Measurements from ENCODE around the gene ZSWIM4. TPM values are rescaled to one million over a fixed set of nuclear protein-coding genes. Genes with fewer than 3 reads are reported as not detected.
A peak's percentile ranks its signal among the peaks of the same experiment; 100 is the strongest.

ZSWIM4 gene
- total and polyA plus RNA-seq, 2 of the 13 experiments (the other 11 are each of a cell fraction or from before 2014, with no cell fraction given), result 0.33 to 0.86 TPM

DNA sequence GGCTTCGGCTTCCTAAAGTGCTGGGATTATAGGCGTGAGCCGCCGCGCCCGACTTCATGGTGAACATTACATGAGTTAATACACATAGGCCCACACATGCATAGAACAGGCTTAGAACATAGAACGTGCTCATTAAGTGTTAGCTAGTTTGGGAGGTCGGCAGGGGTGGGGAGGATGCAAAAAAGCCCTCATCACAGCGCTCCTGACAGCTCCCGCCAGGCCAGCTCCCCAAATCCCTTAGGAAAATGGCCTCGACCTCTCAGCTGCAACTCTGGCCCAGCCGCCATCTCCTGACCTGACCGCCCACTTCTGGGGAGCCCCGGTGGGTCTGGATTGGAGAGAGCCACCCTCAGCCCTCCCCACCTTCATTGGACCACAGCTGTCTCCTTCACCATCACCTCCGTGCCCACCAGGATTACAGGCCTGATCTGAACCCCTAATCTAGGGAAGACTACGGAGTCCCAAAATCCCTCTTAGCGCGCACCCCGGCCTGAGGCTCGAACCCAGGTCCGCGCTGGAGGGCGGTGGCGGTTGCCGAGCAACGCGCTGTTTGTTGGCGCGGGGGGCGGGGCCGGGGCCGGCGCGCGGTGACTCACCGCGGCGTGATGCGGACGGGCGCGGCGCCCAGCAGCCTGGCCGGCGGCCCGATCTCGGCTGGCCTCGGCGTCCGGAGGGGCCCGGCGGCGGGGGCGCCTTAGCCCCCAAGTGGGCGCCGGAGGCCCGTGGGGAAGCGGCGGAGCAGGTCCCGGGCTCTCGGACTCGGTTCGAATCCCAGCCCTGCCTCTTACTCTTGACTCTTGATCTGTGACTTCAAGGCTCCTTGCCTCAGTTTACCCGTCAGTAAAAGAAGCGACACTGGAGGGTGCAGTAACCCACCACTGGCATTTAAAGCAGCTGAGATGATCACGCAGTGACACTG is 55.0 kb downstream of the ZSWIM4 start:
- CTCF ChIA-PET (ENCODE audit: low intra/inter-chr PET ratio, low total read pairs), result no interaction called here
- Histone ChIP-seq H3K4me2 (ENCODE audit: low read depth, low read length) (peak overlapping the region; percentile 100), H2AFZ (ENCODE audit: low read length) (no peak overlapping the region), H3K4me1 (ENCODE audit: insufficient read depth, low read length) (peaks cover 79% of the 10 kb centered on the region), H3K36me3 (replicated peaks in 1 of 2; ENCODE audit: control insufficient read depth in 1 of 2, insufficient read depth in 2 of 2, low read length in 2 of 2) (no peaks in the 10 kb centered on the region), H3K9ac (ENCODE audit: insufficient read depth, low read depth, low read length) (peak overlapping the region; percentile 100), H3K4me3 (replicated peaks in 1 of 3; ENCODE audit: insufficient read depth in 1 of 3, low read depth in 2 of 3, low read length in 3 of 3) (peak overlapping the region; percentile 51 to 75 (median 55); a peak in 5 of 6 replicates), H4K20me1 (ENCODE audit: insufficient read depth, low read length) (no peaks in the 10 kb centered on the region), H3K79me2 (ENCODE audit: insufficient read depth, low read length) (no peaks in the 10 kb centered on the region), H3K27ac (ENCODE audit: extremely low read length, insufficient read depth, low read length) (peak overlapping the region; percentile 96), H3K27me3 (ENCODE audit: control insufficient read depth in 1 of 2, insufficient read depth in 2 of 2, low read length in 2 of 2) (no peaks in the 10 kb centered on the region; a peak in 1 of 5 replicates), H3K9me3 (ENCODE audit: low read length) (no peaks in the 10 kb centered on the region)
- POLR2A ChIA-PET, result interaction anchor here (0.6 to 3.3 kb wide), 7 partner anchors 9 to 824 kb away, joined by 3 to 30 read pairs (median 4); partner anchors contain the start of genes C19orf53, MRI1 and ZSWIM4
- intact Hi-C loops (cut with micrococcal nuclease; ENCODE audit: unreplicated experiment) (loop anchor here (5.0 kb wide), 1 partner anchor 698 kb away; the partner anchor contains the start of genes IER2 and STX10), in situ Hi-C loops (cut with HindIII; ENCODE audit: extremely low pct_ligation_motif_present, low pct_unique_long_range_greater_than_20kb) (no loop called here)
- DNase-seq (ENCODE audit: low spot score) (peak; percentile 53), ATAC-seq (peak; percentile 42), FAIRE-seq (no peak)
- BruUV-seq (replicated peaks), result TSS peak; percentile 78
- WGBS (ENCODE audit: low lambda C conversion rate), result 45% methylated on average over 26 of the region's 66 CpGs
- TF ChIP-seq ZNF20 (CRISPR knock-in tag; IDR thresholded peaks at IDR 0.05) (no peak), MXI1 (IDR thresholded peaks at IDR 0.05; ENCODE audit: borderline replicate concordance, low read depth, low read length) (peak; percentile 52; the same call in 1 of the 3 replicates), HNF4G (IDR thresholded peaks at IDR 0.05; ENCODE audit: borderline replicate concordance, low read depth, low read length) (no peak), HNF4G (CRISPR knock-in tag; IDR thresholded peaks at IDR 0.05; ENCODE audit: borderline replicate concordance, low read depth) (no peak), SMARCC2 (IDR thresholded peaks at IDR 0.05) (no peak), JUND (CRISPR knock-in tag; IDR thresholded peaks at IDR 0.05) (peak; percentile 76; the same call in 1 of the 2 replicates), SRY (CRISPR knock-in tag; IDR thresholded peaks at IDR 0.05) (0 out of 2 replicates have a peak, but pooled peaks have one; percentile 12), TBX3 (IDR thresholded peaks at IDR 0.05; ENCODE audit: borderline replicate concordance) (no peak), KLF6 (CRISPR knock-in tag; IDR thresholded peaks at IDR 0.05) (no peak), TCF7 (IDR thresholded peaks at IDR 0.05; ENCODE audit: low read depth) (no peak), ZSCAN9 (CRISPR knock-in tag; IDR thresholded peaks at IDR 0.05; ENCODE audit: borderline replicate concordance) (no peak)
- TF ChIP-seq, protein P1, sequence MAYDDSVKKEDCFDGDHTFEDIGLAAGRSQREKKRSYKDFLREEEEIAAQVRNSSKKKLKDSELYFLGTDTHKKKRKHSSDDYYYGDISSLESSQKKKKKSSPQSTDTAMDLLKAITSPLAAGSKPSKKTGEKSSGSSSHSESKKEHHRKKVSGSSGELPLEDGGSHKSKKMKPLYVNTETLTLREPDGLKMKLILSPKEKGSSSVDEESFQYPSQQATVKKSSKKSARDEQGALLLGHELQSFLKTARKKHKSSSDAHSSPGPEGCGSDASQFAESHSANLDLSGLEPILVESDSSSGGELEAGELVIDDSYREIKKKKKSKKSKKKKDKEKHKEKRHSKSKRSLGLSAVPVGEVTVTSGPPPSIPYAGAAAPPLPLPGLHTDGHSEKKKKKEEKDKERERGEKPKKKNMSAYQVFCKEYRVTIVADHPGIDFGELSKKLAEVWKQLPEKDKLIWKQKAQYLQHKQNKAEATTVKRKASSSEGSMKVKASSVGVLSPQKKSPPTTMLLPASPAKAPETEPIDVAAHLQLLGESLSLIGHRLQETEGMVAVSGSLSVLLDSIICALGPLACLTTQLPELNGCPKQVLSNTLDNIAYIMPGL (CRISPR knock-in tag; IDR thresholded peaks at IDR 0.05; ENCODE audit: borderline replicate concordance in 1 of 2, low read depth in 1 of 2), result no peak
- TF ChIP-seq, protein P2, sequence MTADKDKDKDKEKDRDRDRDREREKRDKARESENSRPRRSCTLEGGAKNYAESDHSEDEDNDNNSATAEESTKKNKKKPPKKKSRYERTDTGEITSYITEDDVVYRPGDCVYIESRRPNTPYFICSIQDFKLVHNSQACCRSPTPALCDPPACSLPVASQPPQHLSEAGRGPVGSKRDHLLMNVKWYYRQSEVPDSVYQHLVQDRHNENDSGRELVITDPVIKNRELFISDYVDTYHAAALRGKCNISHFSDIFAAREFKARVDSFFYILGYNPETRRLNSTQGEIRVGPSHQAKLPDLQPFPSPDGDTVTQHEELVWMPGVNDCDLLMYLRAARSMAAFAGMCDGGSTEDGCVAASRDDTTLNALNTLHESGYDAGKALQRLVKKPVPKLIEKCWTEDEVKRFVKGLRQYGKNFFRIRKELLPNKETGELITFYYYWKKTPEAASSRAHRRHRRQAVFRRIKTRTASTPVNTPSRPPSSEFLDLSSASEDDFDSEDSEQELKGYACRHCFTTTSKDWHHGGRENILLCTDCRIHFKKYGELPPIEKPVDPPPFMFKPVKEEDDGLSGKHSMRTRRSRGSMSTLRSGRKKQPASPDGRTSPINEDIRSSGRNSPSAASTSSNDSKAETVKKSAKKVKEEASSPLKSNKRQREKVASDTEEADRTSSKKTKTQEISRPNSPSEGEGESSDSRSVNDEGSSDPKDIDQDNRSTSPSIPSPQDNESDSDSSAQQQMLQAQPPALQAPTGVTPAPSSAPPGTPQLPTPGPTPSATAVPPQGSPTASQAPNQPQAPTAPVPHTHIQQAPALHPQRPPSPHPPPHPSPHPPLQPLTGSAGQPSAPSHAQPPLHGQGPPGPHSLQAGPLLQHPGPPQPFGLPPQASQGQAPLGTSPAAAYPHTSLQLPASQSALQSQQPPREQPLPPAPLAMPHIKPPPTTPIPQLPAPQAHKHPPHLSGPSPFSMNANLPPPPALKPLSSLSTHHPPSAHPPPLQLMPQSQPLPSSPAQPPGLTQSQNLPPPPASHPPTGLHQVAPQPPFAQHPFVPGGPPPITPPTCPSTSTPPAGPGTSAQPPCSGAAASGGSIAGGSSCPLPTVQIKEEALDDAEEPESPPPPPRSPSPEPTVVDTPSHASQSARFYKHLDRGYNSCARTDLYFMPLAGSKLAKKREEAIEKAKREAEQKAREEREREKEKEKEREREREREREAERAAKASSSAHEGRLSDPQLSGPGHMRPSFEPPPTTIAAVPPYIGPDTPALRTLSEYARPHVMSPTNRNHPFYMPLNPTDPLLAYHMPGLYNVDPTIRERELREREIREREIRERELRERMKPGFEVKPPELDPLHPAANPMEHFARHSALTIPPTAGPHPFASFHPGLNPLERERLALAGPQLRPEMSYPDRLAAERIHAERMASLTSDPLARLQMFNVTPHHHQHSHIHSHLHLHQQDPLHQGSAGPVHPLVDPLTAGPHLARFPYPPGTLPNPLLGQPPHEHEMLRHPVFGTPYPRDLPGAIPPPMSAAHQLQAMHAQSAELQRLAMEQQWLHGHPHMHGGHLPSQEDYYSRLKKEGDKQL (CRISPR knock-in tag; IDR thresholded peaks at IDR 0.05; ENCODE audit: low read depth), result no peak
- TF ChIP-seq, protein P3, sequence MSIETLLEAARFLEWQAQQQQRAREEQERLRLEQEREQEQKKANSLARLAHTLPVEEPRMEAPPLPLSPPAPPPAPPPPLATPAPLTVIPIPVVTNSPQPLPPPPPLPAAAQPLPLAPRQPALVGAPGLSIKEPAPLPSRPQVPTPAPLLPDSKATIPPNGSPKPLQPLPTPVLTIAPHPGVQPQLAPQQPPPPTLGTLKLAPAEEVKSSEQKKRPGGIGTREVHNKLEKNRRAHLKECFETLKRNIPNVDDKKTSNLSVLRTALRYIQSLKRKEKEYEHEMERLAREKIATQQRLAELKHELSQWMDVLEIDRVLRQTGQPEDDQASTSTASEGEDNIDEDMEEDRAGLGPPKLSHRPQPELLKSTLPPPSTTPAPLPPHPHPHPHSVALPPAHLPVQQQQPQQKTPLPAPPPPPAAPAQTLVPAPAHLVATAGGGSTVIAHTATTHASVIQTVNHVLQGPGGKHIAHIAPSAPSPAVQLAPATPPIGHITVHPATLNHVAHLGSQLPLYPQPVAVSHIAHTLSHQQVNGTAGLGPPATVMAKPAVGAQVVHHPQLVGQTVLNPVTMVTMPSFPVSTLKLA (IDR thresholded peaks at IDR 0.05), result no peak
